NCI-H82 treated with DMSO at 0.1 percent for 48 hours (cell line): Measurements from ENCODE around the gene MBOAT2.
"Not testable (repeated sequence)": the region's sequence is repeated elsewhere in the genome, so short reads cannot be mapped to it uniquely, and the experiment has no call there.

ENCODE experiments used
- DNase-seq: peaks from one replicate; lab custom pipeline; 2025; ENCODE audit not compliant: unreplicated experiment; lab: John Stamatoyannopoulos, UW

The MBOAT2 gene

GRCh38 chr2:9003616-9004337 is at the start of gene MBOAT2:
TSS of gene MBOAT2 (minus strand) at chr2:9003684. CDS start at chr2:9003614, 70 bp downstream.
- peak; percentile 72 for DNase-seq

GRCh38 chr2:9052821-9053533 is 49.5 kb upstream of the MBOAT2 start:
- DNase-seq, result no peak

- DNase-seq, result not testable (repeated sequence)
Measured at GRCh38 chr2:9051451-9051850, 48.0 kb upstream of the MBOAT2 start.

GRCh38 chr2:9050122-9050809 is 46.8 kb upstream of the MBOAT2 start:
- no peak for DNase-seq

GRCh38 chr2:9045595-9045994 is 42.1 kb upstream of the MBOAT2 start:
- no peak for DNase-seq

- not testable (repeated sequence) for DNase-seq
Measured at GRCh38 chr2:9043491-9043890, 40.0 kb upstream of the MBOAT2 start.

- DNase-seq, result no peak
Measured at GRCh38 chr2:9037166-9037565, 33.7 kb upstream of the MBOAT2 start.

- DNase-seq, result peak; percentile 60
Measured at GRCh38 chr2:9033385-9034168, 30.1 kb upstream of the MBOAT2 start.

- no peak for DNase-seq
Measured at GRCh38 chr2:9032536-9033255, 29.2 kb upstream of the MBOAT2 start.

- no peak for DNase-seq
Measured at GRCh38 chr2:9032121-9032520, 28.6 kb upstream of the MBOAT2 start.

- DNase-seq, result no peak
Measured at GRCh38 chr2:9031246-9031645, 27.8 kb upstream of the MBOAT2 start.

- DNase-seq, result no peak
Measured at GRCh38 chr2:9030841-9031240, 27.4 kb upstream of the MBOAT2 start.

GRCh38 chr2:9030190-9030589 is 26.7 kb upstream of the MBOAT2 start:
- no peak for DNase-seq

GRCh38 chr2:9029721-9030120 is 26.2 kb upstream of the MBOAT2 start:
- DNase-seq, result no peak

- no peak for DNase-seq
Measured at GRCh38 chr2:9027884-9028283, 24.4 kb upstream of the MBOAT2 start.

GRCh38 chr2:9025746-9026145 is 22.3 kb upstream of the MBOAT2 start:
- DNase-seq, result peak; percentile 18

GRCh38 chr2:9024575-9024974 is 21.1 kb upstream of the MBOAT2 start:
- DNase-seq, result no peak

- DNase-seq, result no peak
Measured at GRCh38 chr2:9021563-9022211, 18.2 kb upstream of the MBOAT2 start.

GRCh38 chr2:9020267-9020666 is 16.8 kb upstream of the MBOAT2 start:
- DNase-seq, result no peak

- DNase-seq, result no peak
Measured at GRCh38 chr2:9018534-9018933, 15.1 kb upstream of the MBOAT2 start.
